H1 (cell line): Measurements from ENCODE around the gene MAGI2. TPM values are rescaled to one million over a fixed set of nuclear protein-coding genes. Genes with fewer than 3 reads are reported as not detected.

Source experiments
- CTCF ChIA-PET: fragments of 300-600 bp; sonication (Branson Sonifier 250); formaldehyde crosslinking; loops from one replicate; lab custom pipeline; 2021; ENCODE audit not compliant: partially characterized antibody; lab: Charles Lee
- POLR2A ChIA-PET: fragments of 300-600 bp; sonication (Branson Sonifier 250); formaldehyde crosslinking; loops from one replicate; lab custom pipeline; 2021; ENCODE audit warnings: inconsistent platforms; ENCODE audit not compliant: partially characterized antibody; lab: Charles Lee
- DNase-seq, 2 experiments: peaks; one replicate each; pipeline versions ENCODE4 v3.0.0 to v3.0.0-alpha.2; 2010 to 2022; ENCODE audit warnings: low spot score in 2 of 2, low read depth in 1 of 2, mixed read lengths in 1 of 2
- FAIRE-seq: peaks from 2 replicates; lab custom pipeline; 2011; peaks lifted over from hg19 to GRCh38; lab: Jason Lieb, UNC
- H2AFZ ChIP-seq: 2 replicates; pipeline ENCODE4 v1.8.1; 2012; ENCODE audit warnings: low read length, inconsistent platforms
- H2AK5ac ChIP-seq: 2 replicates; pipeline ENCODE4 v1.6.1; 2013; ENCODE audit warnings: low read depth, low read length
- H2BK120ac ChIP-seq: replicated peaks from 2 replicates; pipeline ENCODE3; 2013; ENCODE audit warnings: low read depth, low read length, inconsistent platforms
- H2BK12ac ChIP-seq: 2 replicates; pipeline ENCODE4 v1.6.1; 2013; ENCODE audit warnings: low read depth, low read length
- H2BK15ac ChIP-seq: 2 replicates; pipeline ENCODE4 v1.6.1; 2013; ENCODE audit warnings: low read length
- H2BK20ac ChIP-seq: 2 replicates; pipeline ENCODE4 v1.6.1; 2013; ENCODE audit warnings: low read length
- H2BK5ac ChIP-seq: 2 replicates; pipeline ENCODE4 v1.6.1; 2013; ENCODE audit warnings: low read depth, low read length
- H3K14ac ChIP-seq: 2 replicates; pipeline ENCODE4 v1.6.1; 2013; ENCODE audit warnings: inconsistent platforms; ENCODE audit not compliant: insufficient read length
- H3K18ac ChIP-seq: 2 replicates; pipeline ENCODE4 v1.6.1; 2013; ENCODE audit warnings: low read length; ENCODE audit errors: extremely low read depth
- H3K23ac ChIP-seq: 2 replicates; pipeline ENCODE4 v1.6.1; 2013; ENCODE audit warnings: inconsistent platforms; ENCODE audit not compliant: insufficient read length
- H3K23me2 ChIP-seq: 2 replicates; pipeline ENCODE4 v1.6.1; 2013; ENCODE audit warnings: low read depth, low read length
- H3K27ac ChIP-seq: 2 replicates; pipeline ENCODE4 v1.6.1; 2011; ENCODE audit warnings: low read depth, low read length, inconsistent platforms
- H3K27me3 ChIP-seq, 4 experiments: replicated peaks in 1 of 4; 1 replicate in 1 of 4; 2 replicates in 3 of 4; pipeline versions ENCODE4 v1.6.1 to v1.8.1; 2011 to 2013; ENCODE audit warnings: low read length in 3 of 4, mild to moderate bottlenecking in 3 of 4, inconsistent platforms in 2 of 4, mixed read lengths in 2 of 4, moderate library complexity in 1 of 4; ENCODE audit not compliant: control insufficient read depth in 3 of 4, insufficient read depth in 3 of 4; ENCODE audit errors: extremely low read depth in 1 of 4
- H3K36me3 ChIP-seq, 4 experiments: 2 replicates each; pipeline versions ENCODE4 v1.6.1 to v1.8.1; 2011 to 2013; ENCODE audit warnings: mild to moderate bottlenecking in 4 of 4, low read length in 3 of 4, moderate library complexity in 2 of 4, control low read depth in 1 of 4, inconsistent platforms in 1 of 4; ENCODE audit not compliant: insufficient read depth in 4 of 4, control insufficient read depth in 2 of 4
- H3K4ac ChIP-seq: replicated peaks from 2 replicates; pipeline ENCODE3; 2013; ENCODE audit warnings: low read length, low read depth, mixed read lengths, inconsistent platforms; ENCODE audit not compliant: insufficient read length
- H3K4me1 ChIP-seq, 4 experiments: replicated peaks in 1 of 4; 1 replicate in 1 of 4; 2 replicates in 3 of 4; pipeline versions ENCODE4 v1.6.1 to v1.8.1; 2011 to 2013; ENCODE audit warnings: low read length in 3 of 4, inconsistent platforms in 2 of 4, mixed read lengths in 1 of 4; ENCODE audit not compliant: insufficient read depth in 4 of 4, control insufficient read depth in 3 of 4
- H3K4me2 ChIP-seq, 2 experiments: 2 replicates each; pipeline versions ENCODE4 v1.6.1 to v1.8.1; 2011 to 2013; ENCODE audit warnings: low read depth in 2 of 2, low read length in 2 of 2, control low read depth in 1 of 2, inconsistent platforms in 1 of 2, mild to moderate bottlenecking in 1 of 2; ENCODE audit not compliant: insufficient read depth in 1 of 2
- H3K4me3 ChIP-seq, 4 experiments: fragments of 200-600, 300-600 bp in 1 of 4; sonication (generic), shearing (Covaris generic), sonication (Bioruptor Twin) in 1 of 4; 2 replicates each; pipeline versions ENCODE4 v1.5.1 to v1.8.1; 2011 to 2016; ENCODE audit warnings: low read length in 4 of 4, low read depth in 3 of 4, control low read depth in 2 of 4, inconsistent platforms in 2 of 4, mild to moderate bottlenecking in 2 of 4, mixed read lengths in 1 of 4, moderate library complexity in 1 of 4; ENCODE audit not compliant: insufficient read depth in 2 of 4; ENCODE audit errors: extremely low read depth in 1 of 4
- H3K56ac ChIP-seq: replicated peaks from 2 replicates; pipeline ENCODE3; 2013; ENCODE audit warnings: low read depth, mild to moderate bottlenecking, mixed read lengths, low read length, inconsistent platforms; ENCODE audit not compliant: insufficient read length
- H3K79me1 ChIP-seq: 2 replicates; pipeline ENCODE4 v1.6.1; 2013; ENCODE audit warnings: low read depth, low read length, control low read depth
- H3K79me2 ChIP-seq, 2 experiments: 2 replicates each; pipeline versions ENCODE4 v1.6.1 to v1.8.1; 2012 to 2013; ENCODE audit warnings: low read length in 2 of 2, mild to moderate bottlenecking in 2 of 2, inconsistent platforms in 1 of 2; ENCODE audit not compliant: insufficient read depth in 2 of 2, control insufficient read depth in 1 of 2
- H3K9ac ChIP-seq, 4 experiments: replicated peaks in 1 of 4; 1 replicate in 1 of 4; 2 replicates in 3 of 4; pipeline versions ENCODE4 v1.6.1 to v1.8.1; 2011 to 2013; ENCODE audit warnings: low read depth in 3 of 4, low read length in 3 of 4, control low read depth in 2 of 4, mild to moderate bottlenecking in 2 of 4, moderate library complexity in 2 of 4, inconsistent platforms in 1 of 4; ENCODE audit errors: extremely low read depth in 1 of 4
- H3K9me3 ChIP-seq, 2 experiments: 2 replicates each; pipeline versions ENCODE4 v1.6.1 to v1.8.1; 2012 to 2013; ENCODE audit warnings: mild to moderate bottlenecking in 2 of 2, moderate library complexity in 2 of 2, control low read depth in 1 of 2, inconsistent platforms in 1 of 2, low read depth in 1 of 2, low read length in 1 of 2, mixed read lengths in 1 of 2; ENCODE audit not compliant: insufficient read depth in 2 of 2
- H4K20me1 ChIP-seq, 2 experiments: replicated peaks in 1 of 2; 2 replicates each; pipeline versions ENCODE3 to v1.8.1; 2011 to 2013; ENCODE audit warnings: inconsistent platforms in 2 of 2, low read length in 2 of 2, mild to moderate bottlenecking in 1 of 2; ENCODE audit not compliant: insufficient read depth in 2 of 2, control insufficient read depth in 1 of 2
- H4K5ac ChIP-seq: 2 replicates; pipeline ENCODE4 v1.6.1; 2013; ENCODE audit warnings: low read length, low read depth, mixed read lengths, inconsistent platforms; ENCODE audit not compliant: insufficient read length
- H4K8ac ChIP-seq: 2 replicates; pipeline ENCODE4 v1.8.0; 2013; ENCODE audit warnings: mild to moderate bottlenecking, moderate library complexity, low read length, inconsistent platforms; ENCODE audit not compliant: insufficient read depth; ENCODE audit errors: extremely low read depth
- H4K91ac ChIP-seq: replicated peaks from 2 replicates; pipeline ENCODE3; 2013; ENCODE audit warnings: low read length, mixed read lengths, inconsistent platforms; ENCODE audit not compliant: insufficient read length
- ASH2L ChIP-seq: fragments of 200-600, 300-600 bp; sonication (generic); IDR thresholded peaks from one replicate; pipeline ENCODE4 v1.7.1; 2017; ENCODE audit warnings: low read length
- NANOG ChIP-seq: IDR thresholded peaks from 2 replicates; pipeline ENCODE4 v1.6.1; 2011; ENCODE audit warnings: low read length, low read depth, mild to moderate bottlenecking, inconsistent platforms; ENCODE audit not compliant: insufficient read depth, poor library complexity, severe bottlenecking
- PHF8 ChIP-seq: fragments of 200-600 bp; sonication (generic); conservative IDR thresholded peaks from 2 replicates; pipeline ENCODE4 v1.7.1; 2012; ENCODE audit warnings: low read depth, mild to moderate bottlenecking, inconsistent platforms, low read length, moderate library complexity
- TAF7 ChIP-seq: optimal IDR thresholded peaks from 2 replicates; pipeline ENCODE3; 2011; ENCODE audit warnings: low read depth, mild to moderate bottlenecking, inconsistent platforms, low read length, moderate library complexity, borderline replicate concordance
- TEAD4 ChIP-seq: IDR thresholded peaks from 2 replicates; pipeline ENCODE4 v1.6.1; 2012; ENCODE audit warnings: low read depth, low read length, inconsistent platforms, mixed read lengths
- WGBS, 2 experiments: shearing (Covaris generic) in 1 of 2; methylation state at CpG; one replicate each; pipeline versions ENCODE4 v1.1.6 to v1.1.7; 2013 to 2015; ENCODE audit warnings: low lambda C conversion rate in 2 of 2, mixed read lengths in 2 of 2, inconsistent platforms in 1 of 2, low coverage in 1 of 2, missing lambda C conversion rate in 1 of 2; ENCODE audit not compliant: insufficient replicate concordance in 2 of 2, insufficient coverage in 1 of 2, insufficient read length in 1 of 2; ENCODE audit errors: extremely low coverage in 1 of 2, missing lambda C conversion rate in 1 of 2; 5-methylcytosine and 5-hydroxymethylcytosine counted together
- polyA plus RNA-seq, 7 experiments: library from polyadenylated mRNA; depleted of rRNA in 3 of 7; stranded (reverse) in 5 of 7; unstranded in 2 of 7; fragments of >200 nt in 5 of 7; fragments of 200-250 nt in 2 of 7; gene quantifications; 1 replicate in 5 of 7; 2 replicates in 1 of 7; 4 replicates in 1 of 7; pipeline versions ENCODE4 v1.2.1 to v1.2.3, GENCODE V29; 2011 to 2013; ENCODE audit warnings: missing spikeins in 2 of 7, mixed read lengths in 2 of 7
- total RNA-seq: library from RNA; stranded (reverse); fragmentation: NEBNext Ultra II Directional; extraction: Animal tissue kit (Norgen Biotek cat#: 25700); gene quantifications from 2 replicates; pipeline ENCODE4 v1.2.1, GENCODE V29; 2021

Gene MAGI2
- total and polyA plus RNA-seq, 2 of the 8 experiments (the other 6 are each of a cell fraction or from before 2014, with no cell fraction given): 6.0 to 27.3 TPM

DNA sequence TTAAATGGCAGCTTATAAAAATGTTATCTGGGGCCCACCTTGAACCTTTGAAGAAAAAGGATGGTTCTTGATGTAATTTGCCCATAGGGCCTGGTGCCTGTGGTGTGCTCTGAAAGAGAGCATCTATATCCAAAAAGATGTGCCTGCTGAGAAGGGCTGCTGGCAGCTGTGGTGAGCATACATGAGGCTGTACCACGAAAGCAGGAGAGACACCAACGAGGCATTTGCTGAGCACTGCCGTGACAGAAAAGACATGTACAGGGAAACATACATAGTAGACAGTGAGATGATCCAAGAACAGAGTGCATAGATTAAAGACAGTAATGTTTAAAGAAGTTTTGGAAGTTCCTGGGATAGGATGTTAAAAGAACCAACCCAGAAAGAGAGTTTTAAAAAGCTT lies 990.4 kb downstream of the MAGI2 start:
- no peak for FAIRE-seq
- POLR2A ChIA-PET: no interaction called here
- TF ChIP-seq TEAD4: no peak
- no peak for TF ChIP-seq NANOG
- no peak for TF ChIP-seq ASH2L
- TF ChIP-seq PHF8: no peak
- TF ChIP-seq TAF7: no peak

More for the DNA sequence above, 990.4 kb downstream of the MAGI2 start:
- no peaks in the 10 kb centered on the region for H3K79me1 ChIP-seq
- H3K27me3 ChIP-seq: no peaks in the 10 kb centered on the region
- no peak overlapping the region for H4K8ac ChIP-seq
- H2BK5ac ChIP-seq: no peak overlapping the region
- no peak overlapping the region for H4K91ac ChIP-seq
- no peak for DNase-seq
- CTCF ChIA-PET: interaction anchor here (0.5 to 1.9 kb wide), 3 partner anchors 14 to 1074 kb away, joined by 3 to 4 read pairs (median 3); no protein-coding TSS in a partner anchor
- no peak overlapping the region for H3K56ac ChIP-seq
- no peak overlapping the region for H2BK120ac ChIP-seq
- no peak overlapping the region for H3K23ac ChIP-seq
- no peak overlapping the region for H2BK20ac ChIP-seq
- H3K4me1 ChIP-seq: peaks cover 3 to 8% (median 3%) of the 10 kb centered on the region in 4 experiments; a peak in 5 of 7 replicates
- no peaks in the 10 kb centered on the region for H3K9me3 ChIP-seq
- no peaks in the 10 kb centered on the region for H3K36me3 ChIP-seq
- H3K9ac ChIP-seq: no peak overlapping the region
- no peak overlapping the region for H3K4me2 ChIP-seq
- H3K14ac ChIP-seq: no peak overlapping the region
- no peak overlapping the region for H3K4ac ChIP-seq
- no peaks in the 10 kb centered on the region; a peak in 1 of 4 replicates for H3K79me2 ChIP-seq
- no peak overlapping the region for H2AFZ ChIP-seq
- no peak overlapping the region for H2BK12ac ChIP-seq
- no peaks in the 10 kb centered on the region for H4K20me1 ChIP-seq
- H3K18ac ChIP-seq: no peak overlapping the region
- no peak overlapping the region for H4K5ac ChIP-seq
- no peak overlapping the region for H3K27ac ChIP-seq
- no peak overlapping the region for H3K4me3 ChIP-seq
- WGBS, 2 experiments: 80% methylated on average over 3 of the region's 3 CpGs; no CpG with 5 or more reads in 1 of the 2 experiments
- no peaks in the 10 kb centered on the region; the same call in 1 of the 2 replicates for H3K23me2 ChIP-seq
- peak overlapping the region; percentile 66; the same call in 1 of the 2 replicates for H2BK15ac ChIP-seq
- no peak overlapping the region for H2AK5ac ChIP-seq
